ENCODE measurements around the gene USP30.

- TF ChIP-seq, protein P1, sequence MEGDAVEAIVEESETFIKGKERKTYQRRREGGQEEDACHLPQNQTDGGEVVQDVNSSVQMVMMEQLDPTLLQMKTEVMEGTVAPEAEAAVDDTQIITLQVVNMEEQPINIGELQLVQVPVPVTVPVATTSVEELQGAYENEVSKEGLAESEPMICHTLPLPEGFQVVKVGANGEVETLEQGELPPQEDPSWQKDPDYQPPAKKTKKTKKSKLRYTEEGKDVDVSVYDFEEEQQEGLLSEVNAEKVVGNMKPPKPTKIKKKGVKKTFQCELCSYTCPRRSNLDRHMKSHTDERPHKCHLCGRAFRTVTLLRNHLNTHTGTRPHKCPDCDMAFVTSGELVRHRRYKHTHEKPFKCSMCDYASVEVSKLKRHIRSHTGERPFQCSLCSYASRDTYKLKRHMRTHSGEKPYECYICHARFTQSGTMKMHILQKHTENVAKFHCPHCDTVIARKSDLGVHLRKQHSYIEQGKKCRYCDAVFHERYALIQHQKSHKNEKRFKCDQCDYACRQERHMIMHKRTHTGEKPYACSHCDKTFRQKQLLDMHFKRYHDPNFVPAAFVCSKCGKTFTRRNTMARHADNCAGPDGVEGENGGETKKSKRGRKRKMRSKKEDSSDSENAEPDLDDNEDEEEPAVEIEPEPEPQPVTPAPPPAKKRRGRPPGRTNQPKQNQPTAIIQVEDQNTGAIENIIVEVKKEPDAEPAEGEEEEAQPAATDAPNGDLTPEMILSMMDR (conservative IDR thresholded peaks at IDR 0.05; ENCODE audit: low read length): no peak
- no peak for TF ChIP-seq EZH2phosphoT487 (IDR thresholded peaks at IDR 0.05; ENCODE audit: borderline replicate concordance)
Observed at GRCh38 chr12:109029411-109029810, 23.0 kb upstream of the USP30 start.

All from Loucy (cell line).